ENCODE measurements around the gene PIEZO2.

DNA sequence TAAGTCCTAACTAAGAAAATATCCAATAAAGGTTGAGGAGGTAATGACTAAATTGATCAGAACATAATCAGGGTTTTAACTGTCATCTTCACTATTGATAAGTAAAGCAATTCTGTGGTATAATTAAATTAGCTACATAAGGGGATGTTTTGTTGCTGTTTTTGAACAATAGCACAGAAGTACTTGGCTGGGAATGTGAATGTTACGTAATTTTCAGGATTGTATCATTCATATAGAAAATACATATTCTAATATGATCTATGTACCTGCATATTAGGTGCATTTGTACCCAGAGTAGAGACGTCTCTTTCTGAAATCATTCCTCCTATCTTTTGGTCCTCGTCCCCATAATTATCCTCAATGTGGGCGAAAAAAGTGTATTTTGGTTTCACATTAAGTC lies 109.0 kb downstream of the PIEZO2 start:
- TF ChIP-seq POLR2A (IDR thresholded peaks at IDR 0.05; ENCODE audit: low read depth) (no peak), EP300 (IDR thresholded peaks at IDR 0.05) (no peak)
- TF ChIP-seq, protein P1, sequence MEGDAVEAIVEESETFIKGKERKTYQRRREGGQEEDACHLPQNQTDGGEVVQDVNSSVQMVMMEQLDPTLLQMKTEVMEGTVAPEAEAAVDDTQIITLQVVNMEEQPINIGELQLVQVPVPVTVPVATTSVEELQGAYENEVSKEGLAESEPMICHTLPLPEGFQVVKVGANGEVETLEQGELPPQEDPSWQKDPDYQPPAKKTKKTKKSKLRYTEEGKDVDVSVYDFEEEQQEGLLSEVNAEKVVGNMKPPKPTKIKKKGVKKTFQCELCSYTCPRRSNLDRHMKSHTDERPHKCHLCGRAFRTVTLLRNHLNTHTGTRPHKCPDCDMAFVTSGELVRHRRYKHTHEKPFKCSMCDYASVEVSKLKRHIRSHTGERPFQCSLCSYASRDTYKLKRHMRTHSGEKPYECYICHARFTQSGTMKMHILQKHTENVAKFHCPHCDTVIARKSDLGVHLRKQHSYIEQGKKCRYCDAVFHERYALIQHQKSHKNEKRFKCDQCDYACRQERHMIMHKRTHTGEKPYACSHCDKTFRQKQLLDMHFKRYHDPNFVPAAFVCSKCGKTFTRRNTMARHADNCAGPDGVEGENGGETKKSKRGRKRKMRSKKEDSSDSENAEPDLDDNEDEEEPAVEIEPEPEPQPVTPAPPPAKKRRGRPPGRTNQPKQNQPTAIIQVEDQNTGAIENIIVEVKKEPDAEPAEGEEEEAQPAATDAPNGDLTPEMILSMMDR (IDR thresholded peaks at IDR 0.05) = no peak
